ACC112 (cell line): ENCODE data around the gene TLR9.

Experiments used
- H2AFZ ChIP-seq: fragments of 200-600 bp; sonication (generic); one replicate; pipeline ENCODE4 v1.6.0; 2017; ENCODE audit warnings: antibody characterized with exemption, low read length; ENCODE audit not compliant: unreplicated experiment
- H3K27ac ChIP-seq: fragments of 200-600 bp; sonication (generic); 2 replicates; pipeline ENCODE4 v1.5.1; 2014; ENCODE audit warnings: low read depth, mild to moderate bottlenecking, antibody characterized with exemption, low read length, moderate library complexity
- H3K27me3 ChIP-seq: fragments of 200-600 bp; sonication (generic); 2 replicates; pipeline ENCODE4 v1.6.1; 2014; ENCODE audit warnings: mild to moderate bottlenecking, antibody characterized with exemption, low read length, moderate library complexity, mixed read lengths; ENCODE audit not compliant: insufficient read depth
- H3K36me3 ChIP-seq: fragments of 200-600 bp; sonication (generic); 2 replicates; pipeline ENCODE4 v1.6.1; 2016; ENCODE audit warnings: mild to moderate bottlenecking, antibody characterized with exemption, low read length, moderate library complexity, mixed read lengths; ENCODE audit not compliant: insufficient read depth
- H3K4me1 ChIP-seq: fragments of 200-600 bp; sonication (generic); one replicate; pipeline ENCODE4 v1.6.1; 2016; ENCODE audit warnings: low read length, mixed read lengths; ENCODE audit not compliant: insufficient read depth, unreplicated experiment, control insufficient read depth
- H3K4me3 ChIP-seq: fragments of 200-600 bp; sonication (generic); 2 replicates; pipeline ENCODE4 v1.5.1; 2014; ENCODE audit warnings: mild to moderate bottlenecking, low read depth, low read length
- H3K79me2 ChIP-seq: fragments of 200-600 bp; sonication (generic); one replicate; pipeline ENCODE4 v1.6.0; 2016; ENCODE audit warnings: low read length; ENCODE audit not compliant: control insufficient read depth, unreplicated experiment, insufficient read depth

Gene TLR9

GRCh38 chr3:52257911-52258310, 32.5 kb upstream of the TLR9 start:
- no peak overlapping the region for H3K4me3 ChIP-seq
- H3K27me3 ChIP-seq: no peaks in the 10 kb centered on the region
- peaks cover 25% of the 10 kb centered on the region for H3K79me2 ChIP-seq
- H3K27ac ChIP-seq: peak overlapping the region; percentile 15; the same call in 1 of the 2 replicates
- peaks cover 47% of the 10 kb centered on the region for H3K36me3 ChIP-seq
- peaks cover 10% of the 10 kb centered on the region for H3K4me1 ChIP-seq
- no peak overlapping the region for H2AFZ ChIP-seq

GRCh38 chr3:52256622-52257021, 31.2 kb upstream of the TLR9 start:
- peaks cover 46% of the 10 kb centered on the region for H3K36me3 ChIP-seq

GRCh38 chr3:52256159-52256558, 30.7 kb upstream of the TLR9 start:
- H3K79me2 ChIP-seq: peaks cover 10% of the 10 kb centered on the region
- H2AFZ ChIP-seq: no peak overlapping the region
- H3K27me3 ChIP-seq: no peaks in the 10 kb centered on the region
- no peak overlapping the region for H3K4me3 ChIP-seq
- H3K27ac ChIP-seq: no peak overlapping the region
- peaks cover 42% of the 10 kb centered on the region for H3K36me3 ChIP-seq
- peaks cover 10% of the 10 kb centered on the region for H3K4me1 ChIP-seq

More at GRCh38 chr3:52256622-52257021, 31.2 kb upstream of the TLR9 start:
- peaks cover 12% of the 10 kb centered on the region for H3K79me2 ChIP-seq
- no peak overlapping the region for H2AFZ ChIP-seq
- no peak overlapping the region for H3K4me3 ChIP-seq
- no peak overlapping the region for H3K27ac ChIP-seq
- no peaks in the 10 kb centered on the region for H3K27me3 ChIP-seq
- H3K4me1 ChIP-seq: peaks cover 10% of the 10 kb centered on the region

- peaks cover 33% of the 10 kb centered on the region for H3K36me3 ChIP-seq
- H3K4me1 ChIP-seq: peaks cover 9% of the 10 kb centered on the region
- H2AFZ ChIP-seq: no peak overlapping the region
- H3K79me2 ChIP-seq: peaks cover 8% of the 10 kb centered on the region
- no peaks in the 10 kb centered on the region for H3K27me3 ChIP-seq
- no peak overlapping the region for H3K27ac ChIP-seq
- no peak overlapping the region for H3K4me3 ChIP-seq
Observed at GRCh38 chr3:52254608-52255007, 29.2 kb upstream of the TLR9 start.

- no peak overlapping the region for H2AFZ ChIP-seq
- H3K4me1 ChIP-seq: no peaks in the 10 kb centered on the region
- no peak overlapping the region for H3K27ac ChIP-seq
- no peak overlapping the region for H3K4me3 ChIP-seq
- H3K79me2 ChIP-seq: peaks cover 8% of the 10 kb centered on the region
- peaks cover 25% of the 10 kb centered on the region for H3K36me3 ChIP-seq
- H3K27me3 ChIP-seq: no peaks in the 10 kb centered on the region
Observed at GRCh38 chr3:52253314-52254304, 28.2 kb upstream of the TLR9 start.

GRCh38 chr3:52250122-52250521, 24.7 kb upstream of the TLR9 start:
- H3K36me3 ChIP-seq: peaks cover 5% of the 10 kb centered on the region; the same call in 1 of the 2 replicates
- H3K79me2 ChIP-seq: no peaks in the 10 kb centered on the region
- H3K27ac ChIP-seq: no peak overlapping the region
- H2AFZ ChIP-seq: no peak overlapping the region
- no peaks in the 10 kb centered on the region for H3K27me3 ChIP-seq
- H3K4me3 ChIP-seq: no peak overlapping the region
- peaks cover 9% of the 10 kb centered on the region for H3K4me1 ChIP-seq

GRCh38 chr3:52249683-52250082, 24.2 kb upstream of the TLR9 start:
- Histone ChIP-seq H3K36me3 (peaks cover 5% of the 10 kb centered on the region; the same call in 1 of the 2 replicates), H3K79me2 (no peaks in the 10 kb centered on the region), H3K27ac (no peak overlapping the region), H3K4me1 (peaks cover 13% of the 10 kb centered on the region), H2AFZ (no peak overlapping the region), H3K4me3 (no peak overlapping the region), H3K27me3 (no peaks in the 10 kb centered on the region)

GRCh38 chr3:52248816-52249547, 23.5 kb upstream of the TLR9 start:
- Histone ChIP-seq H3K36me3 (peaks cover 5% of the 10 kb centered on the region; the same call in 1 of the 2 replicates), H3K4me1 (peaks cover 20% of the 10 kb centered on the region), H2AFZ (no peak overlapping the region), H3K4me3 (no peak overlapping the region), H3K79me2 (no peaks in the 10 kb centered on the region), H3K27ac (no peak overlapping the region), H3K27me3 (no peaks in the 10 kb centered on the region)

GRCh38 chr3:52248165-52248541, 22.7 kb upstream of the TLR9 start:
- Histone ChIP-seq H3K4me1 (peaks cover 24% of the 10 kb centered on the region), H3K4me3 (no peak overlapping the region), H3K79me2 (no peaks in the 10 kb centered on the region), H3K27ac (no peak overlapping the region), H2AFZ (no peak overlapping the region), H3K27me3 (no peaks in the 10 kb centered on the region), H3K36me3 (peaks cover 5% of the 10 kb centered on the region; the same call in 1 of the 2 replicates)

- Histone ChIP-seq H3K79me2 (no peaks in the 10 kb centered on the region), H2AFZ (no peak overlapping the region), H3K27ac (no peak overlapping the region), H3K27me3 (no peaks in the 10 kb centered on the region), H3K4me3 (no peak overlapping the region; the same call in 1 of the 2 replicates), H3K4me1 (peaks cover 24% of the 10 kb centered on the region), H3K36me3 (peaks cover 5% of the 10 kb centered on the region; the same call in 1 of the 2 replicates)
Observed at GRCh38 chr3:52247409-52248164, 22.1 kb upstream of the TLR9 start.
